ENCODE results near the gene HNRNPU.

Gene HNRNPU

DNA sequence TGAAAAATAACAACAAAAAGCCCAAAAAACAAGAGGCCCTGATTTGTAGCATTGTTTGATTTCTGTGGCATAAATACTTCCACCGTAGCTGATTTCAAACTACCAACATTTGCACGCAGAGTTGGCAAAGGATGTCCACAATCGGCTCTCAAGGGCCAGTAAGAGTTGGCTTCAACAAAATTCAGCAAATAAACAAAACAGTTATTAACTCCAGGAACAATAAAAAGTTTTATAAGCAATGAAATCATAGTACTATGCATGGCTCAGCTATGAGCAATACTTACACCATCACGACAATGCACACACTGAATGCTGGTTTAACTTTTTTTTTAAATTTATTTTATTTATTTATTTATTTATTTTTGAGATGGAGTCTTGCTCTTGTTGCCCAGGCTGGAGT lies 37.6 kb downstream of the HNRNPU start:
- DNase-seq = no peak
- no peak overlapping the region for H3K4me3 Mint-ChIP-seq
- TF ChIP-seq, protein P1, sequence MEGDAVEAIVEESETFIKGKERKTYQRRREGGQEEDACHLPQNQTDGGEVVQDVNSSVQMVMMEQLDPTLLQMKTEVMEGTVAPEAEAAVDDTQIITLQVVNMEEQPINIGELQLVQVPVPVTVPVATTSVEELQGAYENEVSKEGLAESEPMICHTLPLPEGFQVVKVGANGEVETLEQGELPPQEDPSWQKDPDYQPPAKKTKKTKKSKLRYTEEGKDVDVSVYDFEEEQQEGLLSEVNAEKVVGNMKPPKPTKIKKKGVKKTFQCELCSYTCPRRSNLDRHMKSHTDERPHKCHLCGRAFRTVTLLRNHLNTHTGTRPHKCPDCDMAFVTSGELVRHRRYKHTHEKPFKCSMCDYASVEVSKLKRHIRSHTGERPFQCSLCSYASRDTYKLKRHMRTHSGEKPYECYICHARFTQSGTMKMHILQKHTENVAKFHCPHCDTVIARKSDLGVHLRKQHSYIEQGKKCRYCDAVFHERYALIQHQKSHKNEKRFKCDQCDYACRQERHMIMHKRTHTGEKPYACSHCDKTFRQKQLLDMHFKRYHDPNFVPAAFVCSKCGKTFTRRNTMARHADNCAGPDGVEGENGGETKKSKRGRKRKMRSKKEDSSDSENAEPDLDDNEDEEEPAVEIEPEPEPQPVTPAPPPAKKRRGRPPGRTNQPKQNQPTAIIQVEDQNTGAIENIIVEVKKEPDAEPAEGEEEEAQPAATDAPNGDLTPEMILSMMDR (IDR thresholded peaks at IDR 0.05) = no peak
- no peaks in the 10 kb centered on the region for H3K4me1 Mint-ChIP-seq
- H3K27me3 Mint-ChIP-seq (ENCODE audit: low read depth, poor library complexity) = peaks cover 3% of the 10 kb centered on the region
- peaks cover 14% of the 10 kb centered on the region for H3K36me3 Mint-ChIP-seq (ENCODE audit: low read depth)
- H3K27ac Mint-ChIP-seq = no peak overlapping the region
- H3K9me3 Mint-ChIP-seq = peaks cover 14% of the 10 kb centered on the region

DNA sequence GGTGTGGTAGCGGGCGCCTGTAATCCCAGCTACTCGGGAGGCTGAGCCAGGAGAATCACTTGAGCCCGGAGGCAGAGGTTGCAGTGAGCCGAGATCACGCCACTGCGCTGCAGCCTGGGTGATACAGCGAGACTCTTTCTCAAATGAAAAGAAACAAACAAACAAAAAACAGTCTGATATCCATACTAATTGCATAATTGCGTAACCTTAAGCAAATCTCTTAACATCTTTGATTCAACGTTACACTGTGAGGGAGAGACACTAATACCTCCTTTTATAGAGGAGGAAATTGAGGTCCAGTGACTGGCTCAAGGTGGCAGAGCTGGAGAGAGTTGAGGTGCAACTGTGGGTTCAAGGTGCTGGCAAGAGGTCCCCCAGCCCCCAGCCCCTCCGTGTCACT lies 41.5 kb downstream of the HNRNPU start:
- H3K9me3 Mint-ChIP-seq = no peaks in the 10 kb centered on the region
- no peak for DNase-seq
- H3K27me3 Mint-ChIP-seq (ENCODE audit: low read depth, poor library complexity) = peaks cover 3% of the 10 kb centered on the region
- TF ChIP-seq, protein P1 (IDR thresholded peaks at IDR 0.05) = no peak
- H3K36me3 Mint-ChIP-seq (ENCODE audit: low read depth) = no peaks in the 10 kb centered on the region
- no peak overlapping the region for H3K27ac Mint-ChIP-seq
- H3K4me3 Mint-ChIP-seq = no peak overlapping the region
- no peaks in the 10 kb centered on the region for H3K4me1 Mint-ChIP-seq

DNA sequence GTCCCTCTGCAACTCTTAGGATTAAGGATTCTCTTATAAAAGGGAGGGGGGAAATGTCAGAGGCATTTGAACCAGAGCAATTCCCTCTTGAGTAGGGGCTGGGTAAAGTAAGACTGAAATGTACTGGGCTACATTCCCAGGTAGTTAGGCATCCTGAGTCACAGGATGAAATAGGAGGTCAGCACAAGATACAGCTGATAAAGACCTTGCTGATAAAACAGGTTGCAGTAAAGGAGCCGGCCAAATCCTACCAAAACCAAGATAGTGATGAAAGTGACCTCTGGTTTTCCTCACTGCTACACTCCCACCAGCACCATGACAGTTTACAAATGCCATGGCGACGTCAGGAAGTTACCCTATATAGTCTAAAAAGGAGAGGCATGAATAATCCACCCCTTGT lies 43.2 kb downstream of the HNRNPU start:
- peaks cover 9% of the 10 kb centered on the region for H3K27me3 Mint-ChIP-seq (ENCODE audit: low read depth, poor library complexity)
- no peak overlapping the region for H3K4me3 Mint-ChIP-seq
- H3K27ac Mint-ChIP-seq = no peak overlapping the region
- no peaks in the 10 kb centered on the region for H3K9me3 Mint-ChIP-seq
- TF ChIP-seq, protein P1 (IDR thresholded peaks at IDR 0.05) = no peak
- no peak for DNase-seq
- no peaks in the 10 kb centered on the region for H3K4me1 Mint-ChIP-seq
- no peaks in the 10 kb centered on the region for H3K36me3 Mint-ChIP-seq (ENCODE audit: low read depth)

DNA sequence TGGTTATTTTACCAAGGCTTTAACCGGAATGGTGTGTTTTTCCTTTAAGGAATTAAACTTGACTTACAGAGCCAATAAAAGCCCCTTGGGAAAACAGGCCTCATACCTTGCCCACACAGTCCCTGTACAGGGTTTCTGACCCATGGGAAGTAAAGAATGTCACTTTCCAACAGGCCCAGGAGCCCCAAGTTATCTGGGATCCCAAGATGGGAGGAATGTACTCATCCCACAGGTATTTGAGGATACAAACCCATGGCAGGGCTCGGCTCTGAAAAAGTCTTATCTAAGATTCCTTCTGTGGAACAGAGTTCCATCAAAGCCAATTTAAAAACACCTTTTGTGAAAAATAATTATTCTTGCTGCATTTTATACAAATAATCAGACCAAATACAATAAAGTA lies 44.2 kb downstream of the HNRNPU start:
- Mint-ChIP-seq H3K4me1 (no peaks in the 10 kb centered on the region), H3K36me3 (ENCODE audit: low read depth) (no peaks in the 10 kb centered on the region), H3K27ac (no peak overlapping the region), H3K27me3 (ENCODE audit: low read depth, poor library complexity) (peaks cover 18% of the 10 kb centered on the region), H3K4me3 (no peak overlapping the region), H3K9me3 (no peaks in the 10 kb centered on the region)
- TF ChIP-seq, protein P1 (IDR thresholded peaks at IDR 0.05) = no peak
- no peak for DNase-seq

DNA sequence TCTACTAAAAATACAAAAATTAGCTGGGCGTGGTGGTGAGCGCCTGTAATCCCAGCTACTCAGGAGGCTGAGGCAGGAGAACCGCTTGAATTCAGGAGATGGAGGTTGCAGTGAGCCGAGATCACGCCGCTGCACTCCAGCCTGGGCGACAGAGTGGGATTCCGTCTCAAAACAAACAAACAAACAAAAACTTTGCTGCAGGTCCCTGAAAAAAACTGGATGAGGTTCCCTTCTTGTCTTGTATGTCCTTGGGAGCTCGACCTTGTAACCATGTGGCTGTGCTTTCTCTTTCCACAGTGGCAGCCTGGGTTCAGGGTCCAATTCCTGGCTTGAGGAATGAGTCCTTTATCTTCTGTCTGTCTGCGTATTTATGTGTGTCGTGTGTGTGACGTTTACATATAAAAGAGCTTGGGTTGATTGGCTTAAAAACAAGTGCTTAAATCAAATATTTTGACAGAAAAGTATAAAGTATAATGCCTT lies 46.9 kb downstream of the HNRNPU start:
- TF ChIP-seq, protein P1 (IDR thresholded peaks at IDR 0.05) = no peak
- Mint-ChIP-seq H3K9me3 (no peaks in the 10 kb centered on the region), H3K36me3 (ENCODE audit: low read depth) (no peaks in the 10 kb centered on the region), H3K27ac (no peak overlapping the region), H3K4me1 (no peaks in the 10 kb centered on the region), H3K27me3 (ENCODE audit: low read depth, poor library complexity) (peaks cover 35% of the 10 kb centered on the region), H3K4me3 (no peak overlapping the region)
- DNase-seq = no peak

DNA sequence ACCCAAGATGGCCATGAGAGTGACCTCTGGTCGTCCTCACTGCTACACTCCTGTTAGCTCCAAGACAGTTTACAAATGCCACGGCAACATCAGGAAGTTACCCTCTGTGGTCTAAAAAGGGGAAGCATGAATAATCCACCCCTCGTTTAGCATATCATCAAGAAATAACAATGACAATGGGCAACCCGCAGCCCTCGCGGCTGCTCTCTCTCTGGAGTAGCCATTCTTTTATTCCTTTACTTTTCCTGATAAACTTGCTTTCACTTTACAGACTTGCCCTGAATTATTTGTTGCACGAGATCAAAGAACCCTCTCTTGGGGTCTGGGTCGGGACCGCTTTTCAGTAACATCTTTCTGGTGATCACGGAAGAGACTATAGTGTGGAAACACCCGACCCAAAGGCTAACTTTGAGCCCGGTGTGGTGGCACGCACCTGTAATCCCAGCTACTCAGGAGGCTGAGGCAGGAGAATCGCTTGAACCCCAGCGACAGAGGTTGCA lies 48.7 kb downstream of the HNRNPU start:
- TF ChIP-seq, protein P1 (IDR thresholded peaks at IDR 0.05) = no peak
- Mint-ChIP-seq H3K27me3 (ENCODE audit: low read depth, poor library complexity) (peaks cover 41% of the 10 kb centered on the region), H3K9me3 (no peaks in the 10 kb centered on the region), H3K4me3 (no peak overlapping the region), H3K36me3 (ENCODE audit: low read depth) (no peaks in the 10 kb centered on the region), H3K27ac (no peak overlapping the region), H3K4me1 (no peaks in the 10 kb centered on the region)
- DNase-seq = no peak

Data from nephron progenitor cell (in vitro differentiated cells).